GM12878 (cell line): ENCODE measurements around the gene PSIP1. TPM values are rescaled to one million over a fixed set of nuclear protein-coding genes. Genes with fewer than 3 reads are reported as not detected.
A peak's percentile ranks its signal among the peaks of the same experiment; 100 is the strongest.

Experiments used
- ATAC-seq: fragments of 200-7000 bp; cut with Tn5 transposase; 3 replicates; pipeline ENCODE4 v1.9.1; 2020; ENCODE audit warnings: mild to moderate bottlenecking, moderate library complexity
- BruUV-seq: library from RNA; stranded (reverse); fragments of 400-500 nt; replicated peaks from 2 replicates; lab custom pipeline; 2021; lab: Mats Ljungman, UMichigan
- CTCF ChIA-PET: fragments of 300-600 bp; sonication (Branson Sonifier 250); formaldehyde crosslinking; extraction: SDS; loops from one replicate; lab custom pipeline; 2021; ENCODE audit warnings: inconsistent platforms; lab: Yijun Ruan, JAX
- POLR2A ChIA-PET: fragments of 350-600 bp; formaldehyde crosslinking; extraction: SDS; loops from one replicate; lab custom pipeline; 2021; ENCODE audit warnings: inconsistent platforms; lab: Charles Lee
- RAD21 ChIA-PET: fragments of 300-600 bp; sonication (Branson Sonifier 250); formaldehyde crosslinking; loops from one replicate; lab custom pipeline; 2023; ENCODE audit warnings: antibody characterized with exemption; ENCODE audit not compliant: unreplicated experiment; lab: Charles Lee
- SMC1A ChIA-PET: fragments of 300-600 bp; sonication (Branson Sonifier 250); formaldehyde crosslinking; loops from one replicate; lab custom pipeline; 2023; ENCODE audit not compliant: unreplicated experiment, uncharacterized antibody; lab: Charles Lee
- DNase-seq: peaks from one replicate; pipeline ENCODE4 v3.0.0-alpha.2; 2011; ENCODE audit warnings: low read depth, low spot score
- FAIRE-seq: peaks from 3 replicates; lab custom pipeline; 2011; peaks lifted over from hg19 to GRCh38; lab: Jason Lieb, UNC
- H2AFZ ChIP-seq: 2 replicates; pipeline ENCODE4 v1.6.0; 2011; ENCODE audit warnings: low read depth, low read length, control low read depth; ENCODE audit not compliant: control insufficient read depth
- H3K27ac ChIP-seq: 2 replicates; pipeline ENCODE4 v1.5.1; 2011; ENCODE audit warnings: control low read depth; ENCODE audit not compliant: control insufficient read depth, insufficient read depth
- H3K27me3 ChIP-seq, 2 experiments: replicated peaks in 1 of 2; 2 replicates each; pipeline versions ENCODE4 v1.6.0 to v1.6.1; 2011; ENCODE audit warnings: low read length in 1 of 2; ENCODE audit not compliant: control insufficient read depth in 2 of 2, insufficient read depth in 2 of 2
- H3K36me3 ChIP-seq, 2 experiments: 2 replicates each; pipeline ENCODE4 v1.5.1; 2011; ENCODE audit warnings: low read length in 1 of 2; ENCODE audit not compliant: control insufficient read depth in 2 of 2, insufficient read depth in 2 of 2
- H3K4me1 ChIP-seq: 2 replicates; pipeline ENCODE4 v1.6.1; 2011; ENCODE audit warnings: mild to moderate bottlenecking, low read length, moderate library complexity, mixed read lengths; ENCODE audit not compliant: control insufficient read depth, insufficient read depth
- H3K4me2 ChIP-seq: 2 replicates; pipeline ENCODE4 v1.6.0; 2011; ENCODE audit warnings: control low read depth; ENCODE audit not compliant: control insufficient read depth, insufficient read depth
- H3K4me3 ChIP-seq: fragments of 200-600 bp; sonication (generic); 2 replicates; pipeline ENCODE4 v1.5.1; 2016
- H3K79me2 ChIP-seq: 2 replicates; pipeline ENCODE4 v1.6.0; 2011; ENCODE audit warnings: low read length; ENCODE audit not compliant: control insufficient read depth, insufficient read depth
- H3K9ac ChIP-seq: 2 replicates; pipeline ENCODE4 v1.8.0; 2011; ENCODE audit warnings: low read length, control low read depth, mixed read lengths; ENCODE audit not compliant: control insufficient read depth, insufficient read depth
- H3K9me3 ChIP-seq: replicated peaks from 3 replicates; pipeline ENCODE4 v1.5.1; 2011; ENCODE audit warnings: mild to moderate bottlenecking, low read length; ENCODE audit not compliant: control insufficient read depth, insufficient read depth
- H4K20me1 ChIP-seq: 2 replicates; pipeline ENCODE4 v1.6.0; 2011; ENCODE audit not compliant: control insufficient read depth, insufficient read depth
- BCLAF1 ChIP-seq: fragments of 450-650 bp; IDR thresholded peaks from 2 replicates; pipeline ENCODE4 v1.6.1; 2017; ENCODE audit warnings: antibody characterized with exemption, mild to moderate bottlenecking, moderate library complexity
- HSF1 ChIP-seq: fragments of 150-350 bp; IDR thresholded peaks from 2 replicates; pipeline ENCODE4 v1.6.1; 2014; ENCODE audit warnings: mild to moderate bottlenecking, low read depth, low read length
- MAX ChIP-seq: IDR thresholded peaks from 2 replicates; pipeline ENCODE4 v1.6.1; 2012; ENCODE audit warnings: low read depth, low read length, improper control_type of control experiment
- POLR2AphosphoS2 ChIP-seq: IDR thresholded peaks from 2 replicates; pipeline ENCODE4 v1.6.1; 2011; ENCODE audit warnings: low read depth, mild to moderate bottlenecking, low read length, improper control_type of control experiment, moderate library complexity
- WGBS: methylation state at CpG from one replicate; pipeline ENCODE4 v1.1.6; 2016; ENCODE audit warnings: low lambda C conversion rate; ENCODE audit not compliant: insufficient replicate concordance, insufficient coverage; ENCODE audit errors: missing lambda C conversion rate; 5-methylcytosine and 5-hydroxymethylcytosine counted together
- in situ Hi-C: fragments of 300-500 bp; cut with MboI; formaldehyde crosslinking; loops from 9 replicates; pipeline ENCODE4 v1.14.3; 2018; ENCODE audit warnings: mixed read lengths
- intact Hi-C: fragments of 100-400 bp; cut with micrococcal nuclease; formaldehyde crosslinking; loops from one replicate; pipeline ENCODE4 v1.14.2; 2022; ENCODE audit not compliant: unreplicated experiment
- polyA plus RNA-seq, 11 experiments: library from polyadenylated mRNA; depleted of rRNA in 4 of 11; unstranded in 6 of 11; stranded (reverse) in 5 of 11; fragments of >200 nt; fragmentation: Nextera tagmentation in 4 of 11; fragmentation: Illumina TruSeq in 1 of 11; extraction: Ambion mirVana in 4 of 11; extraction: Trizol in 1 of 11; gene quantifications; 1 replicate in 1 of 11; 2 replicates in 10 of 11; pipeline versions ENCODE4 v1.2.1 to v1.2.3, GENCODE V29; 2011 to 2016; ENCODE audit warnings: inconsistent platforms in 2 of 11, missing spikeins in 2 of 11, low read depth in 1 of 11
- total RNA-seq, 4 experiments: library from RNA; depleted of rRNA in 3 of 4; stranded (reverse); fragments of >200 nt in 3 of 4; fragmentation: Illumina TruSeq in 1 of 4; extraction: Trizol in 1 of 4; gene quantifications; 2 replicates each; pipeline versions ENCODE4 v1.2.1 to v1.2.3, GENCODE V29; 2013 to 2021

PSIP1 gene
- total and polyA plus RNA-seq, 10 of the 15 experiments (the other 5 are each of a cell fraction or from before 2014, with no cell fraction given) = 75.5 to 299 (median 173) TPM

GRCh38 chr9:15501803-15502202 is 9.0 kb downstream of the PSIP1 start:
- Histone ChIP-seq H3K27ac (no peak overlapping the region), H3K9me3 (peaks cover 1% of the 10 kb centered on the region; the same call in 1 of the 3 replicates), H3K27me3 (no peaks in the 10 kb centered on the region), H3K4me3 (no peak overlapping the region), H3K9ac (no peak overlapping the region), H3K4me2 (no peak overlapping the region), H4K20me1 (no peaks in the 10 kb centered on the region; the same call in 1 of the 2 replicates), H2AFZ (no peak overlapping the region), H3K36me3 (peaks cover 4 to 39% of the 10 kb centered on the region in 2 experiments), H3K79me2 (peaks cover 80% of the 10 kb centered on the region), H3K4me1 (no peaks in the 10 kb centered on the region)
- RAD21 ChIA-PET = interaction anchor here (2.0 to 2.2 kb wide), 2 partner anchors 11 to 31 kb away, joined by 6 to 8 read pairs; no protein-coding TSS in a partner anchor
- POLR2A ChIA-PET = interaction anchor here (0.7 to 0.9 kb wide), 2 partner anchors 36 to 140 kb away, joined by 4 to 5 read pairs; no protein-coding TSS in a partner anchor
- FAIRE-seq (no peak), DNase-seq (no peak), ATAC-seq (peak; percentile 6; the same call in 1 of the 3 replicates)
- SMC1A ChIA-PET = interaction anchor here (1.4 to 3.8 kb wide), 3 partner anchors 19 to 31 kb away, joined by 6 to 16 read pairs (median 12); no protein-coding TSS in a partner anchor
- BruUV-seq = no TSS peak
- TF ChIP-seq POLR2AphosphoS2 (no peak), BCLAF1 (no peak), MAX (no peak), HSF1 (no peak)
- in situ Hi-C loops = no loop called here
- 97% methylated on average over 5 of the region's 5 CpGs for WGBS
- intact Hi-C loops = loop anchor here (2.0 kb wide), 1 partner anchor 25 kb away; no protein-coding TSS in a partner anchor
- CTCF ChIA-PET = interaction anchor here (1.1 to 4.4 kb wide), 3 partner anchors 10 to 34 kb away, joined by 3 to 19 read pairs (median 5); partner anchors contain the start of gene PSIP1
